Type B pancreatic cell (in vitro differentiated cells): ENCODE data around the gene HEATR9. TPM values are rescaled to one million over a fixed set of nuclear protein-coding genes. Genes with fewer than 3 reads are reported as not detected.

Source experiments
- DNase-seq: peaks from one replicate; pipeline ENCODE4 v3.0.0; 2021; ENCODE audit warnings: mixed read lengths; ENCODE audit not compliant: unreplicated experiment; ENCODE audit errors: extremely low spot score
- H3K27ac Mint-ChIP-seq: 2 replicates; pipeline ENCODE4 v1.8.0; 2021; ENCODE audit warnings: mild to moderate bottlenecking, mixed read lengths
- H3K27me3 Mint-ChIP-seq: 2 replicates; pipeline ENCODE4 v1.8.0; 2021; ENCODE audit warnings: mixed read lengths
- H3K36me3 Mint-ChIP-seq: 2 replicates; pipeline ENCODE4 v1.8.0; 2021; ENCODE audit warnings: mixed read lengths
- H3K4me1 Mint-ChIP-seq: one replicate; pipeline ENCODE4 v1.8.0; 2021; ENCODE audit warnings: mixed read lengths; ENCODE audit not compliant: unreplicated experiment
- H3K4me3 Mint-ChIP-seq: 2 replicates; pipeline ENCODE4 v1.8.0; 2021; ENCODE audit warnings: mild to moderate bottlenecking, mixed read lengths
- H3K9me3 Mint-ChIP-seq: 2 replicates; pipeline ENCODE4 v1.8.0; 2021; ENCODE audit warnings: mixed read lengths
- total RNA-seq: library from RNA; stranded (reverse); gene quantifications from 2 replicates; pipeline ENCODE4 v1.2.1, GENCODE V29; 2021; ENCODE audit warnings: low replicate concordance
- TF ChIP-seq, protein P1 (sequence below): fragments of 200-600 bp; sonication (generic); conservative IDR thresholded peaks from 2 replicates; pipeline ENCODE4 v1.5.0; 2021; ENCODE audit warnings: antibody characterized with exemption, mild to moderate bottlenecking

HEATR9 gene
- total RNA-seq, 1 donor from 2014 or later, result not detected

- Mint-ChIP-seq H3K4me3 (no peak overlapping the region), H3K9me3 (no peaks in the 10 kb centered on the region), H3K36me3 (peaks cover 3% of the 10 kb centered on the region), H3K27ac (no peak overlapping the region), H3K4me1 (peaks cover 13% of the 10 kb centered on the region), H3K27me3 (no peaks in the 10 kb centered on the region)
- TF ChIP-seq, protein P1, sequence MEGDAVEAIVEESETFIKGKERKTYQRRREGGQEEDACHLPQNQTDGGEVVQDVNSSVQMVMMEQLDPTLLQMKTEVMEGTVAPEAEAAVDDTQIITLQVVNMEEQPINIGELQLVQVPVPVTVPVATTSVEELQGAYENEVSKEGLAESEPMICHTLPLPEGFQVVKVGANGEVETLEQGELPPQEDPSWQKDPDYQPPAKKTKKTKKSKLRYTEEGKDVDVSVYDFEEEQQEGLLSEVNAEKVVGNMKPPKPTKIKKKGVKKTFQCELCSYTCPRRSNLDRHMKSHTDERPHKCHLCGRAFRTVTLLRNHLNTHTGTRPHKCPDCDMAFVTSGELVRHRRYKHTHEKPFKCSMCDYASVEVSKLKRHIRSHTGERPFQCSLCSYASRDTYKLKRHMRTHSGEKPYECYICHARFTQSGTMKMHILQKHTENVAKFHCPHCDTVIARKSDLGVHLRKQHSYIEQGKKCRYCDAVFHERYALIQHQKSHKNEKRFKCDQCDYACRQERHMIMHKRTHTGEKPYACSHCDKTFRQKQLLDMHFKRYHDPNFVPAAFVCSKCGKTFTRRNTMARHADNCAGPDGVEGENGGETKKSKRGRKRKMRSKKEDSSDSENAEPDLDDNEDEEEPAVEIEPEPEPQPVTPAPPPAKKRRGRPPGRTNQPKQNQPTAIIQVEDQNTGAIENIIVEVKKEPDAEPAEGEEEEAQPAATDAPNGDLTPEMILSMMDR, result no peak
- no peak for DNase-seq
Observed at GRCh38 chr17:35865412-35866340, 3.0 kb downstream of the HEATR9 start.

DNA sequence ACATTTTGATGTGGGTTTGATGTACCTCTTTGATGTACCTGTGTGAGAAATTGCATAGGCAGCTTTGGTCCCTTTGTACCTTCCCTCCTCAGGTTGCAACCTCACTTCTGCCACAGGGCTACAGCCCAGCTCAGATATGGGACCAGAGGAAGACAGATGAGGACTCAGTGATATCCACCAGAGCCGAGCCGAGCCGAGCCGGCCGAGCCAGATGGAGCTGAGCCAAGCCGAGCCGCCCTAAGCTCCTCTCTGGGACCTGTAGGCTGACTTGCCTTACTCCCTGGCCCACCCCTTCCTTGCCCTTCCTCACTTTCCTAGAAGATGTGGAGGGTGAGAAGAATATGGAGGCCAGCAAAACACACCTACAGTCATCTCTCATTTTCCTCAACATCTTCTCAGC is 3.8 kb downstream of the HEATR9 start:
- Mint-ChIP-seq H3K27me3 (no peaks in the 10 kb centered on the region), H3K9me3 (no peaks in the 10 kb centered on the region), H3K36me3 (peaks cover 3% of the 10 kb centered on the region), H3K4me1 (peaks cover 13% of the 10 kb centered on the region), H3K4me3 (no peak overlapping the region), H3K27ac (no peak overlapping the region)
- TF ChIP-seq, protein P1, result no peak
- no peak for DNase-seq

GRCh38 chr17:35856603-35857002 is 12.1 kb downstream of the HEATR9 start:
- H3K4me3 Mint-ChIP-seq, result no peak overlapping the region
- no peak for DNase-seq
- no peak overlapping the region for H3K27ac Mint-ChIP-seq
- TF ChIP-seq, protein P1, result no peak
- H3K4me1 Mint-ChIP-seq, result no peaks in the 10 kb centered on the region
- H3K9me3 Mint-ChIP-seq, result no peaks in the 10 kb centered on the region
- no peaks in the 10 kb centered on the region for H3K27me3 Mint-ChIP-seq
- peaks cover 22% of the 10 kb centered on the region for H3K36me3 Mint-ChIP-seq

DNA sequence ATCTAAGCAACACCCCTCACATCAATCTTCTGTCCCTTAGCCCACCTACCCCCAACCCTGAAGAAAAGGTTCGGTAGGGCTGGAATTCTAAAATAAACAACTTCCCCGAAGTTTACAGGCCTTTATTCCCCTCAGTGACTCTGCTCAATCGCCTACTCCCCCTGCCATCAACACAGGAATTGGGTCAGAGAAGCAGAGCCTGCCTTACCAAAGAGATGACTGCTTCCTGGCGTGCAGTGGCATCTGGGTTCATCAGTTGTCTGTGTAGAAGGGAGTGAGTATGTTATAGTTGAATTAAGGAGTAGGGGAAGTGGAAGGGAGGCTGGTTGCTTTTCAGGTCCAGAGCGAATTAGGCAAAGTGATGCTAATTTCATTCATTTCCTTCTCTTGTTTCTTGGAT is 12.7 kb downstream of the HEATR9 start:
- Mint-ChIP-seq H3K27ac (no peak overlapping the region), H3K9me3 (no peaks in the 10 kb centered on the region), H3K4me1 (no peaks in the 10 kb centered on the region)

GRCh38 chr17:35849469-35850348 is 19.0 kb downstream of the HEATR9 start:
- no peaks in the 10 kb centered on the region for H3K27me3 Mint-ChIP-seq
- H3K4me1 Mint-ChIP-seq, result no peaks in the 10 kb centered on the region
- peaks cover 39% of the 10 kb centered on the region for H3K36me3 Mint-ChIP-seq

More for the DNA sequence above, 12.7 kb downstream of the HEATR9 start:
- Mint-ChIP-seq H3K4me3 (no peak overlapping the region), H3K36me3 (peaks cover 28% of the 10 kb centered on the region), H3K27me3 (no peaks in the 10 kb centered on the region)
- TF ChIP-seq, protein P1, result no peak
- DNase-seq, result no peak

More at GRCh38 chr17:35849469-35850348, 19.0 kb downstream of the HEATR9 start:
- no peak for DNase-seq
- Mint-ChIP-seq H3K9me3 (no peaks in the 10 kb centered on the region), H3K4me3 (no peak overlapping the region), H3K27ac (peak overlapping the region; percentile 19)
- TF ChIP-seq, protein P1, result peak; percentile 89
